SK-N-SH (cell line): Measurements from ENCODE around the gene SAMD4B. TPM values are rescaled to one million over a fixed set of nuclear protein-coding genes. Genes with fewer than 3 reads are reported as not detected.

ENCODE experiments used
- CTCF ChIA-PET: fragments of 300-600, 350-600 bp; formaldehyde crosslinking; extraction: SDS; loops from one replicate; lab custom pipeline; 2021; lab: Yijun Ruan, JAX
- POLR2A ChIA-PET: fragments of 350-600 bp; sonication (Branson Sonifier 250); formaldehyde crosslinking; extraction: SDS; loops from one replicate; lab custom pipeline; 2020; ENCODE audit warnings: antibody characterized with exemption, inconsistent platforms; lab: Yijun Ruan, JAX
- DNase-seq: peaks from one replicate; pipeline ENCODE4 v3.0.0; 2012
- H2AFZ ChIP-seq: fragments of 200-600 bp; sonication (generic); 2 replicates; pipeline ENCODE4 v1.8.1; 2016; ENCODE audit warnings: antibody characterized with exemption, mild to moderate bottlenecking, low read depth
- H3F3A ChIP-seq: fragments of 200-600 bp; sonication (generic); replicated peaks from 2 replicates; pipeline ENCODE3; 2016; ENCODE audit warnings: antibody characterized with exemption, mild to moderate bottlenecking; ENCODE audit not compliant: insufficient read depth
- H3K27ac ChIP-seq, 2 experiments: fragments of 200-500 bp in 1 of 2; fragments of 200-600 bp in 1 of 2; sonication (Bioruptor generic) in 1 of 2; sonication (generic), shearing (Covaris generic) in 1 of 2; 2 replicates each; pipeline versions ENCODE4 v1.5.1 to v1.6.1; 2014 to 2016; ENCODE audit warnings: low read depth in 2 of 2, inconsistent platforms in 1 of 2, low read length in 1 of 2, mild to moderate bottlenecking in 1 of 2, mixed read lengths in 1 of 2
- H3K27me3 ChIP-seq: fragments of 200-600 bp; sonication (generic), shearing (Covaris generic); 2 replicates; pipeline ENCODE4 v1.6.1; 2016; ENCODE audit warnings: mixed run types; ENCODE audit not compliant: insufficient read depth
- H3K36me3 ChIP-seq, 2 experiments: fragments of 200-500 bp in 1 of 2; fragments of 200-600 bp in 1 of 2; sonication (Bioruptor generic) in 1 of 2; sonication (generic) in 1 of 2; replicated peaks in 1 of 2; 2 replicates each; pipeline versions ENCODE3 to v1.5.1; 2014 to 2016; ENCODE audit warnings: low read length in 1 of 2, mild to moderate bottlenecking in 1 of 2; ENCODE audit not compliant: insufficient read depth in 2 of 2, control insufficient read depth in 1 of 2
- H3K4me1 ChIP-seq, 2 experiments: fragments of 200-500 bp in 1 of 2; fragments of 200-600 bp in 1 of 2; sonication (Bioruptor generic) in 1 of 2; sonication (generic), shearing (Covaris generic) in 1 of 2; 2 replicates each; pipeline versions ENCODE4 v1.5.1 to v1.6.1; 2014 to 2016; ENCODE audit warnings: low read depth in 1 of 2, low read length in 1 of 2, mixed run types in 1 of 2; ENCODE audit not compliant: insufficient read depth in 2 of 2, control insufficient read depth in 1 of 2
- H3K4me2 ChIP-seq: fragments of 200-600 bp; sonication (generic), shearing (Covaris generic); 2 replicates; pipeline ENCODE4 v1.6.1; 2017; ENCODE audit warnings: mixed run types
- H3K4me3 ChIP-seq, 2 experiments: fragments of 200-500 bp in 1 of 2; fragments of 200-600 bp in 1 of 2; sonication (Bioruptor generic) in 1 of 2; sonication (generic), shearing (Covaris generic) in 1 of 2; 2 replicates each; pipeline versions ENCODE4 v1.5.1 to v1.8.1; 2014 to 2016; ENCODE audit warnings: low read depth in 2 of 2, inconsistent platforms in 1 of 2, low read length in 1 of 2, mild to moderate bottlenecking in 1 of 2, mixed read lengths in 1 of 2, moderate library complexity in 1 of 2
- H3K79me2 ChIP-seq: fragments of 200-600 bp; sonication (generic); 2 replicates; pipeline ENCODE4 v1.8.1; 2017; ENCODE audit warnings: mild to moderate bottlenecking; ENCODE audit not compliant: insufficient read depth
- H3K9ac ChIP-seq: fragments of 200-600 bp; sonication (generic); 2 replicates; pipeline ENCODE4 v1.6.1; 2017; ENCODE audit warnings: mixed run types
- H3K9me2 ChIP-seq: fragments of 200-600 bp; sonication (generic); 2 replicates; pipeline ENCODE4 v1.6.1; 2017; ENCODE audit warnings: mixed run types
- H3K9me3 ChIP-seq: fragments of 200-600 bp; sonication (generic); 2 replicates; pipeline ENCODE4 v1.6.1; 2017; ENCODE audit warnings: mixed run types, mild to moderate bottlenecking, moderate library complexity
- H4K20me1 ChIP-seq: fragments of 200-600 bp; sonication (generic); 2 replicates; pipeline ENCODE4 v1.6.1; 2017; ENCODE audit warnings: mild to moderate bottlenecking, mixed run types; ENCODE audit not compliant: insufficient read depth
- ELF1 ChIP-seq: IDR thresholded peaks from 2 replicates; pipeline ENCODE4 v1.4.0; 2012
- EP300 ChIP-seq, 2 experiments: IDR thresholded peaks; 2 replicates each; pipeline versions ENCODE4 v1.4.0 to v1.6.1; 2012; ENCODE audit warnings: borderline replicate concordance in 1 of 2, low read depth in 1 of 2, low read length in 1 of 2
- FOSL2 ChIP-seq: IDR thresholded peaks from 2 replicates; pipeline ENCODE4 v1.4.0; 2012; ENCODE audit warnings: low read depth, mild to moderate bottlenecking, moderate library complexity, borderline replicate concordance
- FOXJ3 ChIP-seq: sonication (generic); formaldehyde crosslinking; IDR thresholded peaks from 2 replicates; pipeline ENCODE4 v1.5.1; 2020; ENCODE audit warnings: mild to moderate bottlenecking, missing genetic modification reagents
- GABPA ChIP-seq: IDR thresholded peaks from 2 replicates; pipeline ENCODE4 v1.4.0; 2012; ENCODE audit warnings: low read depth, mild to moderate bottlenecking
- JUND ChIP-seq: IDR thresholded peaks from 2 replicates; pipeline ENCODE4 v1.4.0; 2012
- MEF2A ChIP-seq: IDR thresholded peaks from 2 replicates; pipeline ENCODE4 v1.4.0; 2012; ENCODE audit warnings: low read depth, borderline replicate concordance
- MXI1 ChIP-seq: IDR thresholded peaks from 2 replicates; pipeline ENCODE4 v1.6.1; 2012; ENCODE audit warnings: mild to moderate bottlenecking, low read depth, low read length, improper control_type of control experiment
- NFIC ChIP-seq: IDR thresholded peaks from 2 replicates; pipeline ENCODE4 v1.4.0; 2012; ENCODE audit warnings: borderline replicate concordance
- NRF1 ChIP-seq: IDR thresholded peaks from 2 replicates; pipeline ENCODE4 v1.6.1; 2012; ENCODE audit warnings: low read depth, mild to moderate bottlenecking, low read length
- RAD21 ChIP-seq: IDR thresholded peaks from 2 replicates; pipeline ENCODE4 v1.6.1; 2012; ENCODE audit warnings: mild to moderate bottlenecking, low read length
- RFX5 ChIP-seq: IDR thresholded peaks from 2 replicates; pipeline ENCODE4 v1.6.1; 2012; ENCODE audit warnings: mild to moderate bottlenecking, improper control_type of control experiment, low read length
- RXRA ChIP-seq: IDR thresholded peaks from 2 replicates; pipeline ENCODE4 v1.4.0; 2012; ENCODE audit warnings: low read depth, mild to moderate bottlenecking, borderline replicate concordance
- SMC3 ChIP-seq: IDR thresholded peaks from 2 replicates; pipeline ENCODE4 v1.6.1; 2012; ENCODE audit warnings: low read depth, low read length, improper control_type of control experiment
- TAF1 ChIP-seq: IDR thresholded peaks from 2 replicates; pipeline ENCODE4 v1.6.1; 2012; ENCODE audit warnings: low read depth, mild to moderate bottlenecking, low read length, moderate library complexity, borderline replicate concordance
- TCF12 ChIP-seq: IDR thresholded peaks from 2 replicates; pipeline ENCODE4 v1.4.0; 2012
- TEAD4 ChIP-seq: IDR thresholded peaks from 2 replicates; pipeline ENCODE4 v1.4.0; 2012; ENCODE audit warnings: mild to moderate bottlenecking, borderline replicate concordance; ENCODE audit not compliant: insufficient read depth
- ZBTB33 ChIP-seq: IDR thresholded peaks from 2 replicates; pipeline ENCODE4 v1.4.0; 2012; ENCODE audit warnings: low read depth, borderline replicate concordance
- WGBS: methylation state at CpG from one replicate; pipeline ENCODE4 v1.1.6; 2017; ENCODE audit warnings: low lambda C conversion rate; 5-methylcytosine and 5-hydroxymethylcytosine counted together
- polyA plus RNA-seq, 3 experiments: library from polyadenylated mRNA; depleted of rRNA; stranded (reverse); fragments of >200 nt; gene quantifications; 2 replicates each; pipeline ENCODE4 v1.2.3, GENCODE V29; 2012
- TF ChIP-seq, protein P1 (sequence below): fragments of 200-600 bp; sonication (generic); IDR thresholded peaks from 2 replicates; pipeline ENCODE4 v1.6.1; 2017; ENCODE audit warnings: antibody characterized with exemption, mild to moderate bottlenecking, moderate library complexity
- TF ChIP-seq, protein P2 (sequence below): IDR thresholded peaks from 2 replicates; pipeline ENCODE4 v1.6.1; 2012; ENCODE audit warnings: mild to moderate bottlenecking, low read depth, low read length, moderate library complexity

Gene SAMD4B
- polyA plus RNA-seq, 1 of the 3 experiments (the other 2 are of a cell fraction) = 83.0 TPM

DNA sequence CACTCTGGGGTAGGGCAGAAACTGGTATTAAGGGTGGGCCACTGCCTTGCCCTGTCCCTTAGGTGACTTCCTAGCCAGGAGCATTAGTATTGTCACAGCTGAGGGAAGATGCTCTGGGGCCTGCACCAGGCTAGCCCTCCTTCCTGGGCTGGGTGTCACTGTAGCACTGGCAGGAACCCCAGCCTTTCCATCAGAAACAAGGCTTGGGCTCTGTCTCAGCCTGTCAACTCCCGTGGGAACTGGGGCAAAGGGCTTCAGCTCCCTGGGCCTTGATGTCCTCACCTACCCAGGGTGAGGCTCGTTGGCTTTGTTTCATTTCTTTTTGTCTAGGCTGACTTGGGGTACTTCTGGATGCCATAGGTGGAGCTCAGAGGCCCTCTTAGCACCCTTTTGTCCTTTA is 30.7 kb downstream of the SAMD4B start:
- CTCF ChIA-PET = interaction anchor here (0.6 to 1.9 kb wide), 2 partner anchors 25 to 725 kb away, joined by 3 to 6 read pairs; partner anchors contain the start of gene ACTN4
- WGBS = 92% methylated on average over 2 of the region's 2 CpGs
- no peaks in the 10 kb centered on the region for H4K20me1 ChIP-seq
- peak overlapping the region; percentile 50; the same call in 1 of the 2 replicates for H3K4me2 ChIP-seq
- peak overlapping the region; percentile 84 to 89 for H3K27ac ChIP-seq
- peaks cover 10% of the 10 kb centered on the region for H3F3A ChIP-seq
- H3K79me2 ChIP-seq = 0 out of 2 replicates have a peak, but pooled peaks cover 3% of the 10 kb centered on the region
- no peak for DNase-seq
- peaks cover 7 to 15% of the 10 kb centered on the region in 2 experiments; a peak in 2 of 4 replicates for H3K4me1 ChIP-seq
- no peaks in the 10 kb centered on the region for H3K27me3 ChIP-seq
- H3K9me2 ChIP-seq = no peaks in the 10 kb centered on the region
- H3K9ac ChIP-seq = peak overlapping the region; percentile 55
- H3K36me3 ChIP-seq = peaks cover 34 to 52% of the 10 kb centered on the region in 2 experiments
- no peaks in the 10 kb centered on the region for H3K9me3 ChIP-seq
- H2AFZ ChIP-seq = no peak overlapping the region
- POLR2A ChIA-PET = no interaction called here
- TF ChIP-seq FOXJ3 (CRISPR knock-in tag) (no peak), MEF2A (no peak), RXRA (no peak), MXI1 (no peak), RFX5 (no peak), JUND (no peak), GABPA (no peak), ZBTB33 (no peak), RAD21 (no peak), TEAD4 (no peak), FOSL2 (no peak), SMC3 (no peak), EP300 (IDR thresholded peaks at IDR 0.05; ENCODE audit: borderline replicate concordance in 1 of 2, low read depth in 1 of 2, low read length in 1 of 2) (no peak), NRF1 (no peak), TCF12 (no peak), TAF1 (no peak), ELF1 (no peak), NFIC (no peak)
- TF ChIP-seq, protein P1, sequence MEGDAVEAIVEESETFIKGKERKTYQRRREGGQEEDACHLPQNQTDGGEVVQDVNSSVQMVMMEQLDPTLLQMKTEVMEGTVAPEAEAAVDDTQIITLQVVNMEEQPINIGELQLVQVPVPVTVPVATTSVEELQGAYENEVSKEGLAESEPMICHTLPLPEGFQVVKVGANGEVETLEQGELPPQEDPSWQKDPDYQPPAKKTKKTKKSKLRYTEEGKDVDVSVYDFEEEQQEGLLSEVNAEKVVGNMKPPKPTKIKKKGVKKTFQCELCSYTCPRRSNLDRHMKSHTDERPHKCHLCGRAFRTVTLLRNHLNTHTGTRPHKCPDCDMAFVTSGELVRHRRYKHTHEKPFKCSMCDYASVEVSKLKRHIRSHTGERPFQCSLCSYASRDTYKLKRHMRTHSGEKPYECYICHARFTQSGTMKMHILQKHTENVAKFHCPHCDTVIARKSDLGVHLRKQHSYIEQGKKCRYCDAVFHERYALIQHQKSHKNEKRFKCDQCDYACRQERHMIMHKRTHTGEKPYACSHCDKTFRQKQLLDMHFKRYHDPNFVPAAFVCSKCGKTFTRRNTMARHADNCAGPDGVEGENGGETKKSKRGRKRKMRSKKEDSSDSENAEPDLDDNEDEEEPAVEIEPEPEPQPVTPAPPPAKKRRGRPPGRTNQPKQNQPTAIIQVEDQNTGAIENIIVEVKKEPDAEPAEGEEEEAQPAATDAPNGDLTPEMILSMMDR = no peak
- TF ChIP-seq, protein P2, sequence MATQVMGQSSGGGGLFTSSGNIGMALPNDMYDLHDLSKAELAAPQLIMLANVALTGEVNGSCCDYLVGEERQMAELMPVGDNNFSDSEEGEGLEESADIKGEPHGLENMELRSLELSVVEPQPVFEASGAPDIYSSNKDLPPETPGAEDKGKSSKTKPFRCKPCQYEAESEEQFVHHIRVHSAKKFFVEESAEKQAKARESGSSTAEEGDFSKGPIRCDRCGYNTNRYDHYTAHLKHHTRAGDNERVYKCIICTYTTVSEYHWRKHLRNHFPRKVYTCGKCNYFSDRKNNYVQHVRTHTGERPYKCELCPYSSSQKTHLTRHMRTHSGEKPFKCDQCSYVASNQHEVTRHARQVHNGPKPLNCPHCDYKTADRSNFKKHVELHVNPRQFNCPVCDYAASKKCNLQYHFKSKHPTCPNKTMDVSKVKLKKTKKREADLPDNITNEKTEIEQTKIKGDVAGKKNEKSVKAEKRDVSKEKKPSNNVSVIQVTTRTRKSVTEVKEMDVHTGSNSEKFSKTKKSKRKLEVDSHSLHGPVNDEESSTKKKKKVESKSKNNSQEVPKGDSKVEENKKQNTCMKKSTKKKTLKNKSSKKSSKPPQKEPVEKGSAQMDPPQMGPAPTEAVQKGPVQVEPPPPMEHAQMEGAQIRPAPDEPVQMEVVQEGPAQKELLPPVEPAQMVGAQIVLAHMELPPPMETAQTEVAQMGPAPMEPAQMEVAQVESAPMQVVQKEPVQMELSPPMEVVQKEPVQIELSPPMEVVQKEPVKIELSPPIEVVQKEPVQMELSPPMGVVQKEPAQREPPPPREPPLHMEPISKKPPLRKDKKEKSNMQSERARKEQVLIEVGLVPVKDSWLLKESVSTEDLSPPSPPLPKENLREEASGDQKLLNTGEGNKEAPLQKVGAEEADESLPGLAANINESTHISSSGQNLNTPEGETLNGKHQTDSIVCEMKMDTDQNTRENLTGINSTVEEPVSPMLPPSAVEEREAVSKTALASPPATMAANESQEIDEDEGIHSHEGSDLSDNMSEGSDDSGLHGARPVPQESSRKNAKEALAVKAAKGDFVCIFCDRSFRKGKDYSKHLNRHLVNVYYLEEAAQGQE = no peak
- H3K4me3 ChIP-seq = no peak overlapping the region
